ENCODE results near the gene TREML4.

The TREML4 gene

GRCh38 chr6:41200901-41201763, 27.0 kb upstream of the TREML4 start, which contains the start of gene TREML2:
TREML2 (minus strand) TSS chr6:41201149; CDS start chr6:41201008, 141 bp downstream.
- no peak for DNase-seq
- H3K9me3 ChIP-seq: no peaks in the 10 kb centered on the region
- H3K36me3 ChIP-seq: no peaks in the 10 kb centered on the region
- H3K4me1 ChIP-seq: no peaks in the 10 kb centered on the region
- TF ChIP-seq, protein P1, sequence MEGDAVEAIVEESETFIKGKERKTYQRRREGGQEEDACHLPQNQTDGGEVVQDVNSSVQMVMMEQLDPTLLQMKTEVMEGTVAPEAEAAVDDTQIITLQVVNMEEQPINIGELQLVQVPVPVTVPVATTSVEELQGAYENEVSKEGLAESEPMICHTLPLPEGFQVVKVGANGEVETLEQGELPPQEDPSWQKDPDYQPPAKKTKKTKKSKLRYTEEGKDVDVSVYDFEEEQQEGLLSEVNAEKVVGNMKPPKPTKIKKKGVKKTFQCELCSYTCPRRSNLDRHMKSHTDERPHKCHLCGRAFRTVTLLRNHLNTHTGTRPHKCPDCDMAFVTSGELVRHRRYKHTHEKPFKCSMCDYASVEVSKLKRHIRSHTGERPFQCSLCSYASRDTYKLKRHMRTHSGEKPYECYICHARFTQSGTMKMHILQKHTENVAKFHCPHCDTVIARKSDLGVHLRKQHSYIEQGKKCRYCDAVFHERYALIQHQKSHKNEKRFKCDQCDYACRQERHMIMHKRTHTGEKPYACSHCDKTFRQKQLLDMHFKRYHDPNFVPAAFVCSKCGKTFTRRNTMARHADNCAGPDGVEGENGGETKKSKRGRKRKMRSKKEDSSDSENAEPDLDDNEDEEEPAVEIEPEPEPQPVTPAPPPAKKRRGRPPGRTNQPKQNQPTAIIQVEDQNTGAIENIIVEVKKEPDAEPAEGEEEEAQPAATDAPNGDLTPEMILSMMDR (IDR thresholded peaks at IDR 0.05; ENCODE audit: low read depth, low read length): no peak
- H3K4me3 ChIP-seq (ENCODE audit: low read depth, low read length): no peak within 1 kb of the TSS
- peaks cover 5% of the 10 kb centered on the region; the same call in 1 of the 2 replicates for H3K27me3 ChIP-seq

- Histone ChIP-seq H3K36me3 (no peaks in the 10 kb centered on the region), H3K27me3 (peaks cover 3% of the 10 kb centered on the region; the same call in 1 of the 2 replicates), H3K9me3 (no peaks in the 10 kb centered on the region), H3K4me1 (no peaks in the 10 kb centered on the region), H3K4me3 (ENCODE audit: low read depth, low read length) (no peak overlapping the region)
- DNase-seq: no peak
- TF ChIP-seq, protein P1 (IDR thresholded peaks at IDR 0.05; ENCODE audit: low read depth, low read length): no peak
Observed at GRCh38 chr6:41201764-41202173, 26.4 kb upstream of the TREML4 start.

DNA sequence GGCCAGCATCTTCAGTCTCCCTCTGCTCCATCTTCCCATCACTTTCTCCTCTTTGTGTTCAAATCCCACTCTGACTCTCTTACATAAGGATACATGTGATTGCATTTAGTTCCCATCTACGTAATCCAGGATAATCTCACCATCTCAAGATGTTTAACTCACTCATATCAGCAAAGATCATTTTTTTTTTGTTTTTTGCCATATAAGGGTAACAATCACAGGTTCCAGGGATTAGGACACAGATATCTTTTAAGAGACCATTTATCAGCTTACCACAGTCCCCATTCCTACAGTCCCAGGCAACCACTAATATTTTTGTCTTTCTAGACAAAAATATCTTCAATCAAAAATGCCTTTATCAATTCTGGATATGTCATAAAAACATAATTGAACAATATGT, 24.0 kb upstream of the TREML4 start:
- no peak for DNase-seq
- no peaks in the 10 kb centered on the region for H3K4me1 ChIP-seq
- TF ChIP-seq, protein P1 (IDR thresholded peaks at IDR 0.05; ENCODE audit: low read depth, low read length): no peak

DNA sequence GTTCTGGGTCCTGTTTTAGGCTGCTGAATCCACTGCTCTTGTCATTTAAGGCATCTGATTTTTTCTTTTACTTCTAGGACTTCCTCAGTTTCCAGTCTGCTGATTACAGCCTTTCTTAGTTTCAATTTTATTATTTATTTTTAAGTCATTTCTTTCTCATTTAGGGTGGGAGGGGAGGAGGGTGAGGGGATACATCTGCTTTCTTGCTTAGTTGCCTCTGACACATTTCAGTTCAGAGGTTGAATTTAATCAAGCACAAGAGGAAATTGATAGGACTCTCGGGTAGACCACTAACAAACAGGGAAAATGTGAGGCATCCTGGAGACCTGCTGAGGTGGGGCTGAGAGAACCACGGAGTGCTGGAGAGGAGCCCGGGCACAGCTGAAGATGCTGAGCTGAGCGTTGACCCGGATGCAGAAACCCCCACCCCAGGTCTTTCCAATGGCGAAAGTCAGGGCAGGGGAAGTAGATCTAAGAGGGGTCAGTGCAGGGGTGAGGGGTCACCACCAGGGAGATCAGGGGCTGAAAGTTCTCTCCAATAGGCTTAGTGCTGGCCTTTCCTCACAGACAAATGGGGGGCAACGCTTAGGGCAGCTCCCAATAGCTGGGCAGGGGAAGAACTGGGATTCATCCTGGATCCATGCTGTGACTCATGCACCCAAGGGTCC, 19.6 kb upstream of the TREML4 start:
- no peaks in the 10 kb centered on the region for H3K36me3 ChIP-seq
- no peaks in the 10 kb centered on the region for H3K9me3 ChIP-seq
- TF ChIP-seq, protein P1 (IDR thresholded peaks at IDR 0.05; ENCODE audit: low read depth, low read length): no peak
- no peaks in the 10 kb centered on the region for H3K4me1 ChIP-seq
- no peak for DNase-seq
- H3K27me3 ChIP-seq: peaks cover 8% of the 10 kb centered on the region
- H3K4me3 ChIP-seq (ENCODE audit: low read depth, low read length): no peak overlapping the region

More for the DNA sequence above, 24.0 kb upstream of the TREML4 start:
- H3K36me3 ChIP-seq: no peaks in the 10 kb centered on the region
- H3K27me3 ChIP-seq: peaks cover 2% of the 10 kb centered on the region; the same call in 1 of the 2 replicates
- no peak overlapping the region for H3K4me3 ChIP-seq (ENCODE audit: low read depth, low read length)
- no peaks in the 10 kb centered on the region for H3K9me3 ChIP-seq

GRCh38 chr6:41209547-41210320, 18.4 kb upstream of the TREML4 start:
- Histone ChIP-seq H3K9me3 (no peaks in the 10 kb centered on the region), H3K4me3 (ENCODE audit: low read depth, low read length) (no peak overlapping the region), H3K36me3 (no peaks in the 10 kb centered on the region), H3K27me3 (peaks cover 18% of the 10 kb centered on the region), H3K4me1 (no peaks in the 10 kb centered on the region)
- TF ChIP-seq, protein P1 (IDR thresholded peaks at IDR 0.05; ENCODE audit: low read depth, low read length): no peak
- no peak for DNase-seq

All from BE2C (cell line).